HG03442 (cell line): ENCODE data around the gene KCNAB1.

ENCODE experiments used
- ATAC-seq: cut with Tn5 transposase; IDR thresholded peaks from one replicate; pipeline ENCODE4 v1.9.1; 2021; ENCODE audit warnings: mild to moderate bottlenecking, moderate library complexity; ENCODE audit not compliant: unreplicated experiment

Gene KCNAB1

DNA sequence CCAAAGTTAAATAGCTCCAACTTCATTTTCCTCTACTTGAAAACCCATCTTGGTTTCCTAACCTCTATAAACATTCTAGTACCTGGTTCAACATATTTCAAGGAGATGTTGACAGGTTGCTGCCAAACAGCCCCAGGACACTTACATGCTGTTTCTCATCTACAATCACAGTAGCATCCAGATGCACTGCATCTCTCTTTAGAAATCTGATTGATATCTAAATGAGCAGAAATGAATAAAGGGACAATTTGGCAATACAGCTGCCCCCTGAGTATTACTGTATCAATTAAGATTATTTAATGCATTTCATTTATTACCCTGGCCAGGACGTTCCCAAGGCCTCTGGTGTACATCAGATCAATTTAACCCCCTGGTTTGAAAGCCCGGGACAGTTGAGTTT is 360.6 kb downstream of the KCNAB1 start:
- no peak for ATAC-seq

GRCh38 chr3:156483002-156483401 is 362.6 kb downstream of the KCNAB1 start:
- no peak for ATAC-seq

GRCh38 chr3:156483426-156483825 is 363.0 kb downstream of the KCNAB1 start:
- peak; percentile 87 for ATAC-seq

- peak; percentile 80 for ATAC-seq
Observed at GRCh38 chr3:156483961-156484787, 363.8 kb downstream of the KCNAB1 start.

DNA sequence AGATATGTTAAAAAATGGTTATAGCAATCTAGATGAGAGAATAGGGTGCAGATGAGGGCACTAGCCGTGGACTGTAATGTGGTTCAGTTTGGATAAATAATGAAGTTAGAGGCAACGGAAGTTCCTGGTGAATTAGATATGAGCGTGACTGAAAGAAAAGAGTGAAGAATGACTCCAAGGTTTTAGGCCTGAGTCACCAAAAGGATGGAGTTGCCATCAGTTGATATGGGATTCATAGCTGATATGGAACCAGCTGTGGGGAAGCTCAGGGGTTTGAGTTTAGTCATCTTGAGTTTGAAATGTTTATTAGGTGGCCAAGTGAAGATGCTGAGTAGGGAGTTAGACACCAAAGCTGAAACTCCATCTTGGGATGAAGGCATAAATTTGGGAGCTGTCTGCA is 368.4 kb downstream of the KCNAB1 start:
- ATAC-seq: no peak

DNA sequence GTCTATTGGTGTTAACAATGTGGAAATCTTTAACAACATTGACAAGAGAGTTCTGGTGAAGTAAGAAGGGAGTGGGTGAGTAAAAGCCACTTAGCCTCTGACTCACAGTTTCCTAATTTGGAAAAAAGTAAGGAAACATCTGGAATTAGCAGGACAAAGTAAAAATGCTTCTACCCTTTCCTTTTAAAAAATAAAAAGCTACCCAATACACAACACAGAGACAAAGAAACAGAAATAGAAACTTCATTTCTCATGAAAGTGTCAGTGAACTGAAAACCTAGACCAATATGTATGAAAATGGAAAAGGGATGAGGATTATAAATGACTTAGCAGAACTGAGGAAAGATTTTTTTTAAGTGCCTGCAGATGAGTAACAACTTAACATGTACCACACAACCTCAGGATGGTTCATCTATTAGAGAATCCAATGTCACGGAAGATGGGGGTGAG is 369.1 kb downstream of the KCNAB1 start:
- ATAC-seq: no peak

DNA sequence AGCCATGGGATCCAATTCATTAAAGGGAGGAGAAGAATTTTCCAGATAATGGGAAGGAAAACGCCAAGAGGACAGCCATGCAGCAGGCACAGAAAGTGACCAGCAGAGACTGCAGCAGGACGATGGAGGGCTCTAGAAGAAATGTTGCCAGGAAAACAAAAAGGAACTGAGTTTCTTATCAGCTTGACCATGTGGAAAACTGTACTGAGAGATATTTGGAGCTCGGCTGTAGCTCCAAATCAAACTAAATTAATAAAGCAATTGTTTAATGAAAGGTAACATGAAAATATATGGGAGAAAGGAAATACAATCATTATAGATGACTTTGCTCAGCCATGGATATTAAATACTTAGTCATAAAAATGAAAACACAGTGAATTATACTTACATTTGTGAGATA is 370.8 kb downstream of the KCNAB1 start:
- ATAC-seq: no peak

DNA sequence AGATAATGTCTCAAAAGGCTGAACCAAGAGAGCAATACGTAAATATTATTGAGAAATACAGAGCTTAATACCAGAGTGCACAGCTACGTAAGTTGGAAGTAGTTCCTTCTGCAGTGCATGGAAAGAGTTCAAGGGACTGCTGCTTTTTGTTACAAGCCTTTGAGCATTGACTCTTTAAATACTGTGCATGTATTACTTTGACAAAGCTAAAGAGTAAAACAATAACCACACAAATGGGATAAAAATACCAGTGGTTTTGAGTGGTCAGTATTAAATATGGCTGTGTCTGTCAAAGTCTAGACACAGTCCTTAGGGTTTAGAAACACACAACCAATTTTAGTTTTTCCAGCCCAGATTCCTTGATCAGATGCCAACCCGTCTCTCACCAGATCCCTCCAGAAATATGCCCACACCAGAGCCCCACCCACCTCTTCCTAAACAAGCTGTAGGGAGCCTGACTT is 372.5 kb downstream of the KCNAB1 start:
- ATAC-seq: no peak

DNA sequence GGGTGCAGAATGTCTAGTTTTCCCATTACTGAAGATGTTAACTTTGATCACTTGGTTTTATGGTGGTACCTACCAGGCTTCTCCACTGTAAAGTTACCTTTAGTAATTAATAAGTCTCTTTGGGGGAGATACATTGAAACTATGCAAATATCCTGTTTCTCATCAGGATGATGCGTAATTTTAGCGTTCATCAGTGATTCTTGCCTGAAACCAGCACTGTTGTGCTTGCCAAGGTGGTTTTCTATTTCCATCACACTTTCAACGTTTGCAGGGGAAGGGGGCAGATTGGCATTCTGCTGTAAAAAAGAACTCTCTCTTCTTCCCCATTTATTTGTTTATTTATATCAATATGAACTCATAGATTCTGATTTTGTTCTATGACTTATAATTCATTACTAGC is 373.5 kb downstream of the KCNAB1 start:
- ATAC-seq: no peak

DNA sequence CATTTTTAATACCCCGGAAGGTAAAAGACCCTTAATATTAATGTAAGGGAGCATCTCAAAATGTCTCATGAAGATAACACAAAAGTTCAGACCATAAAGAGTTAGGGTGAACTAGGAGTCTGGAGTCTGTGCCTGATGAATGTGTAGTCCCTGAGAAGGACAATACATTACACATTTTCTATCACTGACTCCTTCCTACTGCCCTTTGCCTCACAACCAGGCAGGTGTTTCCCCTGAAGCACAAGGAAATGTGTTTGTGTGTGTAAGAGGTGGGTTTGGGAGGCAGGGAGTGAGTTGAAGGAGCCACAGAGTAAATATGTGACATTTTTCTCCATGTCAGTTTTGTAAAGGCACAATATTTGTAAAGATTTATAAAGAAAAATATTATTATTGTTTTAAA is 375.4 kb downstream of the KCNAB1 start:
- no peak for ATAC-seq

DNA sequence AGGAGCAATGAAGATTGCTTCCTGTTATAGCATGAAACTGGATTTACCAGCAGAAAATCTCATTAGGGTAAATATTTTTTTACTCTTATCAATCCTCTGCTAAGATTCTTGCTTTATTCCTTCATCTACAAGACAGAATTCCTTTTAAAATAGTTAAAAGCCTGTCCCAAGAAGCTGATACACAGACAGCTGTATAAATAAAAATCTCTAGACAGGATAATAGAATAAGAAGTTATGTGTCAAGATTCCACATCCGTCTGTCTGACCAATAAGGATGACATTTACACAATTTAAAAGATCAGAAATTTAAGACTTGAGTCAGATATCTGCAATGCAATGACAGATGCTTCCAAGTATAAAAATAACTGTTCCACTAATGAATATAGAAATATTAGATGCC is 376.9 kb downstream of the KCNAB1 start:
- ATAC-seq: no peak

DNA sequence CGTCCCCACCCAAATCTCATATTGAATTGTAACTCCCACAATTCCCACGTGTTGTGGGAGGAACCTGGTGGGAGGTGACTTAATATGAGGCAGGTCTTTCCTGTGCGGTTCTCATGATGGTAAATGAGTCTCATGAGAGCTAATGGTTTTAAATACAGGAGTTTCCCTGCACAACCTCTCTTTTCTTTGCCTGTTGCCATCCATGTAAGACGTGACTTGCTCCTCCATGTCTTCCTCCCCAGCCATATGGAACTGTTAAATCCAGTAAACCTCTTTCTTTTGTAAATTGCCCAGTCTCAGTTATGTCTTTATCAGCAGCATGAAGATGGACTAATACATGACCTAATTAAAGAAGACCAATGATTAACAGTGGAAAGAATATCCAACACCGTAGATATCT is 377.9 kb downstream of the KCNAB1 start:
- ATAC-seq: no peak

GRCh38 chr3:156507285-156507684 is 386.9 kb downstream of the KCNAB1 start:
- ATAC-seq: no peak

DNA sequence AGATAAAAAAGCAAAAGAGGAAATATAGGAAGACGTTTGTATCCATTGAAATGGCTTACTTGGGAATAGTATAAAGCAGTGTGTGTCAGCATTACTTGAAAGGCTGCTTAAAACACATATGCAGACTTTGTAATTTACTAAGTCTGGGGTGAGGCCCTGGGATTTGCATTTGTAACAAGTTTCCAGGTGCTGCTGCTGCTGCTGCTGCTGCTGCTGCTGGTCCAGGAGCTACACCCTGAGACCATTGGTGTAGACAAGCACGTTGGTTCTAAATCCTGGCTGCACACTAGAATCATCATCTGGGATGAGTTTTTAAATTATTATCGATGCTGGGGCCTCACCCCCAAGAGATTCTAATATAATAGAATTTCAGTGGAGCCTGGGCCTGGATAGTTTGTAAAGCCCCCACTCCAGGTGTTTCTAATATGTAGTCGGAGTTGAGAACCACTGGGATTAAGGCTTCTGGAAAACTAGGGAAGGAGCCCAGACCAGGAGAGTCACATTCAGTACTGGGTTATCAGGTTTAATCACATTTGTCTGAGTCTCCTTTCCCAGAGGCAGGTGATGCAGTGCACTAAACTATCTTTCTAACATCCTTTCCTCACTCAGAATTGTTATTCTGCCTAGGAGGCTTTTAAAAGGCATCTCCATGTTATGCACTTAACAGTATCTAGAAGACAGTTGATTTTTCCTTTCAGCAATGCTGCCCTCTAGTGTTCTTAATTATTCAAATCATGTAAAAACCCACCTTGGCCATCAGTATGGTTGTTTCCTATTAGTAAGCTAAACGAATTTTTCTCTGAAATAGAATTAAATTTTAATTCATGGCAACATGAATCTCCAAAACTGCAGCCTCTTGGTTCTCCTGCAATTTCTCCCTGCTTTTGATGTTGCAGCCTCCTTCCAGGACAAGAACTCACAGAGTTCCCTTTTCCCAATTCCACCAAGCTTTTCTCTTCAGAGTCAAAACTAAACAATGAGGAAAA is 389.1 kb downstream of the KCNAB1 start:
- ATAC-seq: peak; percentile 64

DNA sequence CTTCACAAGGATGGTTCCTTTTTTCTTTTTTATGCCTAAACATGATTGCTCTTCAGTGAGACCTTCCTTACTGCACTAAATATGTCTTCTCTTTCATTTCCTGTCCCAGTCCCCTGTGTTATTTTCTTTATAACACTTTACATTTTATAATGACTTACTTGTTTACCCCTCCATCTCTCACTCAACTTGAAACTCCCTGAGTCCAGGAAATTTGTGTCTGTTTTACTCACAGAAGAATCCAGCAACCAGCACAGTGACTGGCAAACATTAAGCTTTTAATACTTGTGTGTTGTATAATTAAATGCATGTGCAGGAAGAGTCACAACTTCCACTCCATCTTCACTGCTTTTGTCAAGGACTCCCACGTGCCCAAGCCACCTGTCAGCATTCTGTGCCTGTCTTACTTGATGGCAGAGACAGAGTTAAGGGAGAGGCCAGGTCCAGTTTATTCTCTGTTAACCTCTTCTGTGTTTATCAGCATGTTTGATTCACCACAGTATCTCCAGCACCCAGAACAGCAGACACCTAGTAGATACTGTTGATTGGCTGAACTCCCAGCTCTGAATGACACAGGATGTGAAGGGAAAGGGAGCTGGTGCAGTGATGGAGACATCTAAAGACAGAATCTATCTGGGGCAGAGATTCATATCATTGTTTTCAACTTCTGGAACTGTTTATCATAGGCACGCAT is 391.8 kb downstream of the KCNAB1 start:
- ATAC-seq: no peak

DNA sequence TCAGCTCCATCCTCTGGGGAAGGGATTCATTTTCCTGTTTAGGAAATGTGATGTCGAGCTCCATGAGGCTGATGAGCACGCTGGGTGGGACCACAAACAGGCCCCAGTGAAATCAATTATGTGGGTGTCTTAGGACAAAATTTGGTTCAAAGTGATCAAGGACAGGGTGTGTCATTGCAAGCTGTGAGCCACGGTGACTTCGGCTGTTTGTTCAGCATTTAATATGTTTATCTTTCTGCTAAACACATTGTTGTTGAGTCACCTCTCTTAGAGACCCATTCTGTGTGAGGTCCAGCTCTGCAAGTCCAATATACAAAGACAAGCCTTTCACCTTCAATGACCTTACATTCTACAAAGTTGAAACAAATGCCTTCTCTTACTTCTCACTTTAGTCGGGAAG is 393.2 kb downstream of the KCNAB1 start:
- no peak for ATAC-seq

DNA sequence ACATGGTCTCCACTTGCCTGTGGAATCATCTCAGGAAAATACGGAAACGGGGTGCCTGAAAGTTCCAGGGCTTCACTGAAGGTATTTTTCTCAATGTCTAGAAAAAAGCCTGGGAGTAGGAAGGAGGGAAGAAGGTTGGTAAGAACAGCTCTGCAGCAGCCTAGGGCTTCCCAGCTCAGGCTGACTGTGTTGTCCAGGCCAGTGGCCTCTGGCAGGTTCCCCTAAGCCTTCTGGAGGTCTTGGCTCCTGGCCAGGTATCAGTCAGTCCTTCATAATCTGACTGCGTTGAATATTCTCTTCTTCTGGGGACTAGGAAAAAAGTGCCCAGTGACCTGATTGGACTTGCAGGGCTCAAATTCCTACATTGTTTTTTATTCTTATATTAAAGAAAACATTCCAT is 395.9 kb downstream of the KCNAB1 start:
- ATAC-seq: no peak

GRCh38 chr3:156516961-156517360 is 396.6 kb downstream of the KCNAB1 start:
- no peak for ATAC-seq

DNA sequence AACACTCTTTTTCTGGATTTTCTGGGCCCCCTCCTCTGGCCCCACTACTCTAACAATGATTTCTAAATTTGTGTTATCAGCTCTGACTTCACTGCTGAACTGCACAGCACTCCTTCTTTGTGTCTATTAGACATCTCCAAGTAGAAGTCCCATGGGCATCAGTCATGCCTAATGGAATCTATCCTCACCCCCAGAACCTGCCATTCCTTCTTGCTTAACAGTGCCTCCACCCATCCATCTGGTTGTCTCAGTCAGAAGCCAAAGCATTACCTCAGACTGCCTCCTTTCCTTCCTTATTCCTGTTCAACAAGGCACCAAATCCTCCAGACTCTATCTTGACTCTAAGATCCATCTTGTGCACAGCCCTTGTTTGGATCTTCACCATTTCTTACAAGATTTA is 398.3 kb downstream of the KCNAB1 start:
- no peak for ATAC-seq

DNA sequence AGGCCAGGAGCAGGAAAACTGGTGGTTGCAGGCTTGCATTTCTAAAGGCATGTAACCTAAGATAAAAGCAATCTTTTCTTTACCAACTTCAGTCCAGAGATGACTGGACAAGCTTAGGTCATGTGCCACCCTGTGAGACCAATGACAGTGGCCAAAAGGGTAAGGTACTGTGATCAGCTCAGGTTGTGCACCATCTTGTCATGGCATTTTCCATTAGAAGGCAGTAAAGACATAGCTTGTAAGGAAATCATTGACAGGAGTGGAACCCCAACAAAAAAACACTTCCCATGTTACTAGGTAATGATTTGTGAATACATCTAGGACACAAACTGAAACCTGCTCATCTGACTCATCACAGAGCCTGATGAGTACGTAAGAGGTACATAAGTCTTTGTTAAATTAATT is 399.4 kb downstream of the KCNAB1 start:
- ATAC-seq: peak; percentile 73

GRCh38 chr3:156522673-156523072 is 402.3 kb downstream of the KCNAB1 start:
- ATAC-seq: no peak
